OCI-LY7 (cell line): Measurements from ENCODE around the gene OPTC. TPM values are rescaled to one million over a fixed set of nuclear protein-coding genes. Genes with fewer than 3 reads are reported as not detected.

ENCODE experiments used
- BruUV-seq: library from RNA; stranded (reverse); fragments of 400-500 nt; replicated peaks from 2 replicates; lab custom pipeline; 2021; lab: Mats Ljungman, UMichigan
- CTCF ChIA-PET: fragments of 300-600 bp; sonication (Branson Sonifier 250); formaldehyde crosslinking; loops from one replicate; lab custom pipeline; 2022; ENCODE audit warnings: antibody characterized with exemption; ENCODE audit not compliant: unreplicated experiment; lab: Charles Lee
- POLR2A ChIA-PET: fragments of 300-600 bp; sonication (Branson Sonifier 250); formaldehyde crosslinking; loops from one replicate; lab custom pipeline; 2022; ENCODE audit warnings: antibody characterized with exemption; lab: Charles Lee
- DNase-seq: peaks from one replicate; pipeline ENCODE4 v3.0.0-alpha.2; 2015; ENCODE audit warnings: low spot score
- H2AFZ ChIP-seq: fragments of 200-600 bp; sonication (generic), shearing (Covaris generic); 2 replicates; pipeline ENCODE4 v1.6.1; 2014; ENCODE audit warnings: mild to moderate bottlenecking, antibody characterized with exemption, low read length, moderate library complexity
- H3K27ac ChIP-seq: fragments of 200-600 bp; sonication (generic); 2 replicates; pipeline ENCODE4 v1.5.1; 2014; ENCODE audit warnings: mixed run types, low read depth, mild to moderate bottlenecking, moderate library complexity, low read length, inconsistent platforms; ENCODE audit not compliant: poor library complexity, severe bottlenecking
- H3K36me3 ChIP-seq: fragments of 200-600 bp; sonication (generic); 2 replicates; pipeline ENCODE4 v1.6.1; 2014; ENCODE audit warnings: mild to moderate bottlenecking, antibody characterized with exemption, low read length, moderate library complexity, mixed read lengths; ENCODE audit not compliant: insufficient read depth
- H3K4me1 ChIP-seq: fragments of 200-600 bp; sonication (generic); 2 replicates; pipeline ENCODE4 v1.5.1; 2014; ENCODE audit warnings: mild to moderate bottlenecking, low read length; ENCODE audit not compliant: insufficient read depth, poor library complexity, severe bottlenecking
- H3K4me2 ChIP-seq: fragments of 200-600 bp; sonication (generic); 2 replicates; pipeline ENCODE4 v1.6.1; 2014; ENCODE audit warnings: mild to moderate bottlenecking, low read length
- H3K4me3 ChIP-seq: fragments of 200-600 bp; sonication (generic); 2 replicates; pipeline ENCODE4 v1.5.1; 2014; ENCODE audit warnings: mild to moderate bottlenecking, low read depth, low read length; ENCODE audit not compliant: poor library complexity, severe bottlenecking
- H3K79me2 ChIP-seq: fragments of 200-600 bp; sonication (generic); 2 replicates; pipeline ENCODE4 v1.6.1; 2016; ENCODE audit warnings: low read depth, mild to moderate bottlenecking, low read length, moderate library complexity, mixed read lengths; ENCODE audit not compliant: insufficient read depth
- H3K9me2 ChIP-seq: fragments of 200-600 bp; sonication (generic); 2 replicates; pipeline ENCODE4 v1.6.1; 2016; ENCODE audit warnings: mild to moderate bottlenecking, low read length, mixed read lengths; ENCODE audit not compliant: insufficient read depth
- H3K9me3 ChIP-seq: fragments of 200-600 bp; sonication (generic); 2 replicates; pipeline ENCODE4 v1.6.1; 2014; ENCODE audit warnings: mild to moderate bottlenecking, mixed run types, low read length, mixed read lengths
- H4K20me1 ChIP-seq: fragments of 200-600 bp; sonication (generic); 2 replicates; pipeline ENCODE4 v1.6.1; 2014; ENCODE audit warnings: mild to moderate bottlenecking, antibody characterized with exemption, low read length, moderate library complexity, mixed read lengths; ENCODE audit not compliant: insufficient read depth
- EZH2phosphoT487 ChIP-seq: fragments of 200-600 bp; sonication (generic); IDR thresholded peaks from 2 replicates; pipeline ENCODE4 v1.6.1; 2018; ENCODE audit warnings: low read depth, borderline replicate concordance, mild to moderate bottlenecking, mixed run types, antibody characterized with exemption, low read length, moderate library complexity, mixed read lengths
- intact Hi-C: fragments of 100-400 bp; cut with micrococcal nuclease; formaldehyde crosslinking; loops from one replicate; pipeline ENCODE4 v1.10.0; 2022; ENCODE audit not compliant: unreplicated experiment
- total RNA-seq, 2 experiments: library from RNA; depleted of rRNA in 1 of 2; stranded (reverse); fragments of >200 nt in 1 of 2; shearing (Covaris generic) in 1 of 2; gene quantifications; 2 replicates each; pipeline ENCODE4 v1.2.3, GENCODE V29; 2014 to 2022
- TF ChIP-seq, protein P1 (sequence below): fragments of 200-600 bp; sonication (generic); conservative IDR thresholded peaks from 2 replicates; pipeline ENCODE4 v1.5.1; 2014; ENCODE audit warnings: mild to moderate bottlenecking, antibody characterized with exemption, low read length, moderate library complexity, mixed read lengths

The OPTC gene
- total RNA-seq, 2 experiments from 2014 or later, result not detected

DNA sequence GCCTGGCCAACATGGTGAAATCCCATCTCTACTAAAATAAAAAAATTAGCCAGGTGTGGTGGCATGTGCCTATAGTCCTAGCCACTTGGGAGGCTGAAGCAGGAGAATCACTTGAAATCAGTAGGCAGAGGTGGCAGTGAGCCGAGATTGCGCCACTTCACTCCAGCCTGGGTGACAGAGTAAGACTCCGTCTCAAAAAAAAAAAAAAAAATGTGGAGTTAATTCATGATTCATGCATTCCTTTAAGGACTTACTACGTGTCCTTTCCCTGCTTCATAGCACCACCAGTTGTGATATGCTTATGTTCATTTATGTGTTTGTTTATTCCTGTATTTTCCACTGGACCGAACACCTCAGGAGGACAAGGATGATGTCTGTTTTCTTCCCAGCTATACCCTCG, 31.1 kb upstream of the OPTC start:
- no peak overlapping the region for H2AFZ ChIP-seq
- peak overlapping the region; percentile 54; the same call in 1 of the 2 replicates for H3K4me2 ChIP-seq
- TF ChIP-seq EZH2phosphoT487, result no peak
- TF ChIP-seq, protein P1, sequence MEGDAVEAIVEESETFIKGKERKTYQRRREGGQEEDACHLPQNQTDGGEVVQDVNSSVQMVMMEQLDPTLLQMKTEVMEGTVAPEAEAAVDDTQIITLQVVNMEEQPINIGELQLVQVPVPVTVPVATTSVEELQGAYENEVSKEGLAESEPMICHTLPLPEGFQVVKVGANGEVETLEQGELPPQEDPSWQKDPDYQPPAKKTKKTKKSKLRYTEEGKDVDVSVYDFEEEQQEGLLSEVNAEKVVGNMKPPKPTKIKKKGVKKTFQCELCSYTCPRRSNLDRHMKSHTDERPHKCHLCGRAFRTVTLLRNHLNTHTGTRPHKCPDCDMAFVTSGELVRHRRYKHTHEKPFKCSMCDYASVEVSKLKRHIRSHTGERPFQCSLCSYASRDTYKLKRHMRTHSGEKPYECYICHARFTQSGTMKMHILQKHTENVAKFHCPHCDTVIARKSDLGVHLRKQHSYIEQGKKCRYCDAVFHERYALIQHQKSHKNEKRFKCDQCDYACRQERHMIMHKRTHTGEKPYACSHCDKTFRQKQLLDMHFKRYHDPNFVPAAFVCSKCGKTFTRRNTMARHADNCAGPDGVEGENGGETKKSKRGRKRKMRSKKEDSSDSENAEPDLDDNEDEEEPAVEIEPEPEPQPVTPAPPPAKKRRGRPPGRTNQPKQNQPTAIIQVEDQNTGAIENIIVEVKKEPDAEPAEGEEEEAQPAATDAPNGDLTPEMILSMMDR, result no peak
- H4K20me1 ChIP-seq, result no peaks in the 10 kb centered on the region
- no peaks in the 10 kb centered on the region for H3K36me3 ChIP-seq
- no peaks in the 10 kb centered on the region for H3K9me3 ChIP-seq
- no TSS peak for BruUV-seq
- H3K4me1 ChIP-seq, result peaks cover 67% of the 10 kb centered on the region
- ChIA-PET POLR2A (interaction anchor here (0.5 to 0.9 kb wide), 2 partner anchors 9 to 82 kb away, joined by 3 read pairs; no protein-coding TSS in a partner anchor), CTCF (no interaction called here)
- H3K79me2 ChIP-seq, result no peaks in the 10 kb centered on the region
- DNase-seq, result no peak
- no peak overlapping the region for H3K4me3 ChIP-seq
- H3K9me2 ChIP-seq, result no peaks in the 10 kb centered on the region
- H3K27ac ChIP-seq, result no peak overlapping the region
- intact Hi-C loops, result no loop called here

DNA sequence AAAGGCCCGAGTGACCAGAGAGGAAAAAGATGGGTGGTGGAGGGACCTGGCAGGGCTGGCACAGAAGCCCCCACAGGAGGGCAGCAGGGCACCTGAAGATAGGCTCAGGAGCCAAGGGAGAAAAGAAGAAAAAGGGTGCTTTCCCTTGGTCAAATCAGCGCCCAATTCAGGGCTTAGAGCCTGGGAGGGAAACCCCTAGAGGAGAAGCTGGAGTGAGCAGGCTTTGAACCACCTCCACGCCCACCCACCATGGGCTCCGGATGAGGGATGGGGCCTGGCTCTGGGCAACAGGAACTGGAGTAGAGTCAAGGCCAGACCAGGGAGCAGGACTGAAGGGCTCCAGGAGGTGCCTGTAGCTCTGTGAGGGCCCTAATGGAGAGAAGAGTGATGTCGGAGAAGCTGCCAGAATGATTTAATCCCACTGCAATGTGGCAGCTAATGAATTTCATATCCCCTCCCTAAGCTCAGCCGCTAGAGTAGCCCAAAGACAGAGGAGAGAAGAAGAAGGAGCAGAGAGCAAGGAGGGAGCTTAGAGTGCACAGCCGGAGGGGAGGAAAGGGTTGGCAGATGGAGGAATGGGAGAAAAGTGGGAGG, 30.4 kb upstream of the OPTC start:
- BruUV-seq, result no TSS peak
- no peak for TF ChIP-seq EZH2phosphoT487
- TF ChIP-seq, protein P1, result peak; percentile 49; the same call in 1 of the 2 replicates

DNA sequence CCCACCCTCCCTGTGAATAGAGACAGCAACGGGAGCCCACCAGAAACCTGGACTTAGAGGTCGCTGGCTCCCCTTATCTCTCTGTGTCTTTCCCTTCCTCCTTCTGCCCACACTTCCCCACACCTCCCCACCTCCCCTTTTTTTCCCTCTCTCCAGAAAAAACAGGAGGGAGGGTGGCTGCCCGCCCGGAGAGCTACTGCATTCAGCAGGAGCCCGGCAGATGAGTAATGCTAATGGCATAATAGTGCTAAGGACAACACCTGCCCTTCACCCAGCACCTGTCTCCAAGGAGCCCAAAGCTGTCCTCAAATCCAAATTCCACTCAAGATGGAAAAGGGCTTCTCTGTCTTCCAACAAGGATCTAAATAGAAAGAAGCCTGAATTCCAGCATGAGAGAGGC, 29.7 kb upstream of the OPTC start:
- Histone ChIP-seq H4K20me1 (no peaks in the 10 kb centered on the region), H3K4me2 (no peak overlapping the region), H3K9me3 (no peaks in the 10 kb centered on the region), H2AFZ (no peak overlapping the region), H3K27ac (no peak overlapping the region), H3K36me3 (no peaks in the 10 kb centered on the region), H3K9me2 (no peaks in the 10 kb centered on the region), H3K4me1 (peaks cover 53% of the 10 kb centered on the region), H3K79me2 (no peaks in the 10 kb centered on the region), H3K4me3 (no peak overlapping the region)
- intact Hi-C loops, result no loop called here
- DNase-seq, result no peak
- CTCF ChIA-PET, result no interaction called here
- POLR2A ChIA-PET, result interaction anchor here (0.8 to 1.6 kb wide), 2 partner anchors 12 to 199 kb away, joined by 3 to 4 read pairs; no protein-coding TSS in a partner anchor
- TF ChIP-seq, protein P1, result no peak
- TF ChIP-seq EZH2phosphoT487, result no peak
- no TSS peak for BruUV-seq

More for the DNA sequence above, 30.4 kb upstream of the OPTC start:
- Histone ChIP-seq H3K27ac (no peak overlapping the region), H3K9me2 (no peaks in the 10 kb centered on the region), H3K9me3 (no peaks in the 10 kb centered on the region), H3K4me1 (peaks cover 60% of the 10 kb centered on the region), H3K4me2 (no peak overlapping the region), H4K20me1 (no peaks in the 10 kb centered on the region), H2AFZ (no peak overlapping the region), H3K36me3 (no peaks in the 10 kb centered on the region), H3K4me3 (no peak overlapping the region), H3K79me2 (no peaks in the 10 kb centered on the region)
- DNase-seq, result peak; percentile 35
- ChIA-PET CTCF (no interaction called here), POLR2A (interaction anchor here (0.8 to 1.6 kb wide), 2 partner anchors 13 to 199 kb away, joined by 3 to 4 read pairs; no protein-coding TSS in a partner anchor)
- intact Hi-C loops, result no loop called here
